GM12891 (cell line): ENCODE data around the gene GNS.

Source experiments
- POLR2A ChIP-seq: IDR thresholded peaks from 2 replicates; pipeline ENCODE4 v1.6.1; 2011; ENCODE audit warnings: low read depth, low read length, control low read depth
- POU2F2 ChIP-seq: IDR thresholded peaks from 2 replicates; pipeline ENCODE4 v1.6.1; 2011; ENCODE audit warnings: low read depth, mild to moderate bottlenecking, control low read depth, low read length, moderate library complexity
- SPI1 ChIP-seq: IDR thresholded peaks from 2 replicates; pipeline ENCODE4 v1.6.1; 2011; ENCODE audit warnings: low read depth, low read length, control low read depth

- TF ChIP-seq POU2F2 (no peak), POLR2A (no peak), SPI1 (no peak)
Measured at GRCh38 chr12:64694130-64695040, 64.8 kb downstream of the GNS start.
